ENCODE results near the gene SORBS2. TPM values are rescaled to one million over a fixed set of nuclear protein-coding genes. Genes with fewer than 3 reads are reported as not detected.

The SORBS2 gene
- total and polyA plus RNA-seq, 2 of the 8 experiments (the other 6 are each of a cell fraction or from before 2014, with no cell fraction given): 73.0 to 87.1 TPM

GRCh38 chr4:185773419-185773818, 38.6 kb downstream of the SORBS2 start:
- DNase-seq (ENCODE audit: low read depth in 1 of 2, low spot score in 2 of 2) (no peak), FAIRE-seq (peak; percentile 76)
- H2BK5ac ChIP-seq (ENCODE audit: low read depth, low read length): no peak overlapping the region
- H3K23me2 ChIP-seq (ENCODE audit: low read depth, low read length): peaks cover 3% of the 10 kb centered on the region; the same call in 1 of the 2 replicates
- no peak overlapping the region for H2BK20ac ChIP-seq (ENCODE audit: low read length)
- ChIA-PET POLR2A (ENCODE audit: partially characterized antibody) (interaction anchor here (0.6 to 1.3 kb wide), 3 partner anchors 51 to 495 kb away, joined by 3 to 4 read pairs (median 3); no protein-coding TSS in a partner anchor), CTCF (ENCODE audit: partially characterized antibody) (interaction anchor here (1.0 to 1.4 kb wide), 2 partner anchors 14 to 17 kb away, joined by 3 read pairs; no protein-coding TSS in a partner anchor)
- H3K14ac ChIP-seq (ENCODE audit: insufficient read length): no peak overlapping the region
- no peak overlapping the region for H4K8ac ChIP-seq (ENCODE audit: extremely low read depth, insufficient read depth, low read length)
- peaks cover 3% of the 10 kb centered on the region; the same call in 1 of the 2 replicates for H3K79me1 ChIP-seq (ENCODE audit: low read depth, low read length)
- H2AFZ ChIP-seq (ENCODE audit: low read length): peak overlapping the region; percentile 55; the same call in 1 of the 2 replicates
- peak overlapping the region; percentile 69 to 71 for H3K4me2 ChIP-seq (ENCODE audit: insufficient read depth in 1 of 2, low read depth in 2 of 2, low read length in 2 of 2)
- H2BK12ac ChIP-seq (ENCODE audit: low read depth, low read length): 0 out of 2 replicates have a peak overlapping the region, but pooled peaks have one; percentile 6
- peak overlapping the region; percentile 36; the same call in 1 of the 2 replicates for H3K27ac ChIP-seq (ENCODE audit: low read depth, low read length)
- H3K4ac ChIP-seq (replicated peaks; ENCODE audit: insufficient read length, low read depth, low read length): no peak overlapping the region
- no peak overlapping the region for H2BK120ac ChIP-seq (replicated peaks; ENCODE audit: low read depth, low read length)
- no peaks in the 10 kb centered on the region for H3K9me3 ChIP-seq (ENCODE audit: insufficient read depth in 2 of 2, low read depth in 1 of 2, low read length in 1 of 2)
- H3K36me3 ChIP-seq (ENCODE audit: control insufficient read depth in 2 of 4, insufficient read depth in 4 of 4, low read length in 3 of 4): no peaks in the 10 kb centered on the region; a peak in 1 of 8 replicates
- peaks cover 4 to 26% (median 14%) of the 10 kb centered on the region in 4 experiments; a peak in 5 of 7 replicates for H3K4me1 ChIP-seq (replicated peaks in 1 of 4; ENCODE audit: control insufficient read depth in 3 of 4, insufficient read depth in 4 of 4, low read length in 3 of 4)
- no peaks in the 10 kb centered on the region for H4K20me1 ChIP-seq (replicated peaks in 1 of 2; ENCODE audit: control insufficient read depth in 1 of 2, insufficient read depth in 2 of 2, low read length in 2 of 2)
- peaks cover 0 to 63% of the 10 kb centered on the region in 2 experiments; a peak in 2 of 4 replicates for H3K79me2 ChIP-seq (ENCODE audit: control insufficient read depth in 1 of 2, insufficient read depth in 2 of 2, low read length in 2 of 2)
- peak overlapping the region in 2 of 4 experiments; percentile 39 to 63; a peak in 3 of 8 replicates for H3K4me3 ChIP-seq (ENCODE audit: extremely low read depth in 1 of 4, insufficient read depth in 2 of 4, low read depth in 3 of 4, low read length in 4 of 4)
- H4K5ac ChIP-seq (ENCODE audit: insufficient read length, low read depth, low read length): no peak overlapping the region
- no peak overlapping the region for H3K56ac ChIP-seq (replicated peaks; ENCODE audit: insufficient read length, low read depth, low read length)
- 31% methylated on average over 11 of the region's 11 CpGs; no CpG with 5 or more reads in 1 of the 2 experiments for WGBS, 2 experiments (ENCODE audit: extremely low coverage in 1 of 2, insufficient coverage in 1 of 2, insufficient read length in 1 of 2, insufficient replicate concordance in 2 of 2, low coverage in 1 of 2, low lambda C conversion rate in 2 of 2, missing lambda C conversion rate in 1 of 2)
- no peak overlapping the region for H4K91ac ChIP-seq (replicated peaks; ENCODE audit: insufficient read length, low read length)
- H3K18ac ChIP-seq (ENCODE audit: extremely low read depth, low read length): no peak overlapping the region
- H2AK5ac ChIP-seq (ENCODE audit: low read depth, low read length): no peak overlapping the region
- no peaks in the 10 kb centered on the region for H3K27me3 ChIP-seq (replicated peaks in 1 of 4; ENCODE audit: control insufficient read depth in 3 of 4, extremely low read depth in 1 of 4, insufficient read depth in 3 of 4, low read length in 3 of 4)
- H3K9ac ChIP-seq (replicated peaks in 1 of 4; ENCODE audit: extremely low read depth in 1 of 4, low read depth in 3 of 4, low read length in 3 of 4): no peak overlapping the region
- H2BK15ac ChIP-seq (ENCODE audit: low read length): no peak overlapping the region
- H3K23ac ChIP-seq (ENCODE audit: insufficient read length): no peak overlapping the region
- TF ChIP-seq E2F6 (IDR thresholded peaks at IDR 0.05): no peak
- no peak for TF ChIP-seq SAP30 (IDR thresholded peaks at IDR 0.05; ENCODE audit: insufficient read depth, insufficient replicate concordance, low read length)
- TF ChIP-seq RXRA (IDR thresholded peaks at IDR 0.05; ENCODE audit: insufficient read depth, low read depth, low read length): no peak
- 0 out of 2 replicates have a peak, but pooled peaks have one; percentile 20 for TF ChIP-seq TBP (IDR thresholded peaks at IDR 0.05; ENCODE audit: low read depth, low read length)
- peak in 2 of 3 experiments; percentile 7 to 10; a peak in 2 of 4 replicates for TF ChIP-seq CTCF (IDR thresholded peaks at IDR 0.05; ENCODE audit: control extremely low read depth in 1 of 3, insufficient read depth in 1 of 3, low read depth in 1 of 3, low read length in 3 of 3)
- 0 out of 4 replicates have a peak, but pooled peaks of 1 of the 2 experiments have one; percentile 47 for TF ChIP-seq SIN3A (conservative IDR thresholded peaks at IDR 0.05 in 1 of 2, IDR thresholded peaks at IDR 0.05 in 1 of 2; ENCODE audit: low read depth in 1 of 2, low read length in 2 of 2)
- TF ChIP-seq RAD21 (IDR thresholded peaks at IDR 0.05 in 1 of 2, conservative IDR thresholded peaks at IDR 0.05 in 1 of 2; ENCODE audit: low read depth in 2 of 2, low read length in 2 of 2): 0 out of 4 replicates have a peak, but pooled peaks of 1 of the 2 experiments have one; percentile 16
